GM12801 (cell line): ENCODE measurements around the gene NLRP1.

Experiments used
- TF ChIP-seq, protein P1 (sequence below): IDR thresholded peaks from one replicate; pipeline ENCODE4 v1.5.1; 2011; ENCODE audit warnings: control low read depth; ENCODE audit not compliant: insufficient read length; ENCODE audit errors: extremely low read depth

NLRP1 gene

DNA sequence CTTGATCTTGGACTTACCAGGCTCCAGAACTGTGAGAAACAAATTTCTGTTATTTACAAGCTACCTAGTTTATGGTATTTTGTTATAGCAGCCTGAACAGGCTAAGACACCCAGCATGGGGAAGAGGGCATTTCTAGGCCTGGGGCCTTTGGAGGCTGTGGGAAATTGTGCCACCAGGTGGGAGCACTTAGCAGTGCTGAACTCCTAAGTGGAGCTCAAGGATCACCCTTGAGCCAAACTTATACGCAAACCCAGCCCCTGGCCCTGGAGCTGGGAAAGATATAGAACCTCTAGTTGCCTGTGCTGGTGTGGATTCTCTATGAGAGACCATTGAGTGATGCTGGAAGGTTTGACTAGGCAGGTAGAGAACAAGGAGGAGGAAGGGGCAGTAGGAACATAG lies 61.8 kb downstream of the NLRP1 start:
- TF ChIP-seq, protein P1, sequence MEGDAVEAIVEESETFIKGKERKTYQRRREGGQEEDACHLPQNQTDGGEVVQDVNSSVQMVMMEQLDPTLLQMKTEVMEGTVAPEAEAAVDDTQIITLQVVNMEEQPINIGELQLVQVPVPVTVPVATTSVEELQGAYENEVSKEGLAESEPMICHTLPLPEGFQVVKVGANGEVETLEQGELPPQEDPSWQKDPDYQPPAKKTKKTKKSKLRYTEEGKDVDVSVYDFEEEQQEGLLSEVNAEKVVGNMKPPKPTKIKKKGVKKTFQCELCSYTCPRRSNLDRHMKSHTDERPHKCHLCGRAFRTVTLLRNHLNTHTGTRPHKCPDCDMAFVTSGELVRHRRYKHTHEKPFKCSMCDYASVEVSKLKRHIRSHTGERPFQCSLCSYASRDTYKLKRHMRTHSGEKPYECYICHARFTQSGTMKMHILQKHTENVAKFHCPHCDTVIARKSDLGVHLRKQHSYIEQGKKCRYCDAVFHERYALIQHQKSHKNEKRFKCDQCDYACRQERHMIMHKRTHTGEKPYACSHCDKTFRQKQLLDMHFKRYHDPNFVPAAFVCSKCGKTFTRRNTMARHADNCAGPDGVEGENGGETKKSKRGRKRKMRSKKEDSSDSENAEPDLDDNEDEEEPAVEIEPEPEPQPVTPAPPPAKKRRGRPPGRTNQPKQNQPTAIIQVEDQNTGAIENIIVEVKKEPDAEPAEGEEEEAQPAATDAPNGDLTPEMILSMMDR = no peak

DNA sequence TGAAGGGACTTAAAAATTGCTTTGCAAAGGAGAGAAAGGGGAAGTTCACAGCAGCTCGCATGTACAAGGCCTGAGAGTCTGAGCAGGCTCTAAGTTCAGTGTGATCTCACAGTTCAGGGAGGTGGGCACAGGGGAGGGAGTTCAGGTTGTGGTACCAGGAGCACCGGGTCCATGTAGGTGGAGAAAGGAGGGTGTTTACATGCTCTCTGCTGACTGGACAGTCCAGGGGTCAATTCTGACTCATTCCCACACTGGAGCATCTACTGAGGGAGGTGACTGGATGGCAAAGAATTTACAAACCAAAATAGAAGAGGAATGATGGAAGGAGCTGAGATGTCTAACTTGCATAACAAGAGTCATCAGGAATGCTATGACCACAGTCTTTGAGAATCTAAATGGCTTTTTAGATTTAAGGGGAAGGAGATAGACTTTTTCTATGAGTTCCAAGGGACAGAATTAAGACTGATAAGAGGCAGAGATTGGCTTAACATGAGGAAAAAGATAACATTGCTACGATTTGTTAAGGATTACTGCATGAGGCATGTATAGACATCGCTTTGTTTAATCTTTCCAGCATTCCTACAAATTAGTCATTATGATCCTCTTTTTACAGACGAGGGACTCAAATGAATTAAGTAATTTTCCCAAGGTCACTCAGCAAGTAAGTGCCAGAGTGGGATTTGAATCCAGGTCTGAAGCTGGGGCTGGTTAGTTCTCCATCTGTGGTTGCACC lies 68.1 kb downstream of the NLRP1 start:
- TF ChIP-seq, protein P1 = no peak

DNA sequence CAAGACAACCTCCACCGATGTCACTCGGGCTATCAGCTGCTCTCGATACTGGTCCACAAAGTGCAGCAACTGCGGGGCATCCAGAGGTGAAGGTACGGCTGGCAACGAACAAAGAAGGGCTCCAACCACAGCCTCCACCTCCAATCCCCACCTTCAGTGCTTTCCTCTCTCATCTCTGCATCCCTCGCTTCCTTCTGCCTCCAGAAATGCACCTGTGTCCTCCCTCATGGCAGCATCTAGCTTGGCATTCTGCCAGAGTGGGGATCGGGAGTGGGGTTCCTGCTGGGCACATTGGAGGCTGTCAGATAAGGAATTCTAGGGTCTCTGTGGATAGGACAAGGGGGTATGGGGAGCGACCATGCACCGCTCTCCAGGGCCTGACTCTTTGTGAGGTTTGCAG lies 69.3 kb downstream of the NLRP1 start:
- TF ChIP-seq, protein P1 = no peak

DNA sequence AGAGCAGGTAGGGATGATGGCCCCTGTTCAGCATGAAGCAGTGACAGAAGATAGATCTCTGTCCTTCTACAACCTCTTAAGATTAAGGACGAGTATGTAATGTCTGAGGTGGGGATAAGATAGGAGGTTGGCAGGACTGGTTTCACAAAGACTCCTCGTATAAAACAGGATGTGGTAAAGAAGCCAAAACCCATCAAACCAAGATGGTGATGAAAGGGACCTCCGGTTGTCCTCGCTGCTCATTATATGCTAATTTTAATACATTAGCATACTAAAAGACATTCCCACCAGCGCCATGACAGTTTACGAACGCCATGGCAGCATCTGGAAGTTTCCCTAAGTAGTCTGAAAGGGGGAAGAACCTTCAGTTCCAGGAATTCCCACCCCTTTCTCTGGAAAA lies 70.7 kb downstream of the NLRP1 start:
- TF ChIP-seq, protein P1 = no peak

DNA sequence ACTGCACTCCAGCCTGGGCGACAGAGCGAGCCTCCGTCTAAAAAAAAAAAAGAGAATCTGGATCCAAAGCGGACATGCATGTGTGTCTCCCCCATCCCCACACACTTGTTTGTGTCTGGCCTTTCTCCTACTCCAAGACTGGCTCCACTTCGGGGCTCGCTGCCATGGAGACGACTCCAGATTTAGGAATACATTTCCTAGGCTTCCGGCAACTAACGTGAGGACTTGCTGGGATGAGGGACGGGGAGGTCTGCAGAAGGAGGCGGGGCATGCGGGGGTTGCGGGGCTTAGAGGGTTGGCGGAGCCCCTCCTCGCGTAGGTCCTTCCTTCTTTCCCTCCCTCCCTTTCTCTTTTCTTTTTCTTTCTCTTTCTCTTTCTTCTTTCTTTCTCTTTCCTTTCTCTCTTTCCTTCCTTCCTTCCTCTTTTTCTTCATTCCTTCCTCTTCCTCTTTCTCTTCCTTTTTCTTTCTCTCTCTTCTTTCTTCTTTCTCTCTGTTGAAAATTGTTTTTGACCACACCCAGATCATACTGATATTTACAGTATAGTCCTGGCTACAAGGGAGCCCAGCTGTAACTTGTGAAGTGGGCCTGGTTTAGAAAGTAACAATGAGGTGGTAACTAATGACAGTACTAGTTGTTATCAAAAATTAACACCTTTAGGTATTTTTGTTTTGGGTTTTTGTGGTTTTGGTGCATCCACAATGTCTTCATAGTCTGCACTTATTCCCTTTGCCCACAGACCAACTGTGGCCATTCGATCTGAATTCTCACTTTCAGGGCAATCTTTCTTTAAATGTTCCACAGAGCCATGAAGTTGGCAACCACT lies 72.7 kb downstream of the NLRP1 start:
- TF ChIP-seq, protein P1 = no peak

DNA sequence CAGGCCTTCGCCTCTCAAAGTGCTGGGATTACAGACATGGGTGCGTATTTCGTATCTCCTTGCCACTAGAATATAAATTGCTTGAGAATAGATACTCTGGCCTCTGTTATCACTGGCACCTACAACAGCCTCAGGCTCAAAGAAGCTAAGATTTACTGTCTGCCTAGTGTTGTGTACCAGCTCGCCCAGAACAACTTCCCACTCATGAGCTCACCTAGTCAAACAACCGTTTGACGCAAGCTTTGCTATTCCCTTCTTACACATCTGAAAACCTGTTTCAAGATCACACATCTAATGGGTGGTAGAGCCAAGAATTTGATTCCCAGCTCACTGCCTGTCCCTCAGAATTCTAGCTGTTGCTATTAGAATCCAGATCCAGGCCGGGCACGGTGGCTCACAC lies 73.5 kb downstream of the NLRP1 start:
- TF ChIP-seq, protein P1 = no peak

DNA sequence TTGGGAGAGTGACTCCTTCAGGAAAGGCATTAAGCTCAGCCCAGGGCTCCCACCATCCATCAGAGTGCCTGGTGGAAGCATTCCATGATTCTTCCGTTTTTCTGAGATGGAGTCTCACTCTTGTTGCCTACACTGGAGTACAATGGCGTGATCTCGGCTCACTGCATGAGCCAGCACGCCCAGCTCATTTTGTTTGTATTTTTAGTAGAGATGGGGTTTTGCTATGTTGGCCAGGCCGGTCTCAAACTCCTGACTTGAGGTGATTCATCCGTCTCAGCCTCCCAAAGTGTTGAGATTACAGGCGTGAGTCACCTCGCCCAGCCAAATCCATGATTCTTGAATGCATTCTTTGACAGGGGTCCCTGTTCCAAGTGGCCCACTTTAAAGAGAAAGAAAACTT lies 74.8 kb downstream of the NLRP1 start:
- TF ChIP-seq, protein P1 = no peak
